NCI-H1930 (cell line): ENCODE data around the gene CTU1.
A peak's percentile ranks its signal among the peaks of the same experiment; 100 is the strongest.
"Not testable (repeated sequence)": the region's sequence is repeated elsewhere in the genome, so short reads cannot be mapped to it uniquely, and the experiment has no call there.

Experiments
- DNase-seq, 2 experiments: peaks; one replicate each; lab custom pipeline; 2025; lab: John Stamatoyannopoulos, UW

CTU1 gene

DNA sequence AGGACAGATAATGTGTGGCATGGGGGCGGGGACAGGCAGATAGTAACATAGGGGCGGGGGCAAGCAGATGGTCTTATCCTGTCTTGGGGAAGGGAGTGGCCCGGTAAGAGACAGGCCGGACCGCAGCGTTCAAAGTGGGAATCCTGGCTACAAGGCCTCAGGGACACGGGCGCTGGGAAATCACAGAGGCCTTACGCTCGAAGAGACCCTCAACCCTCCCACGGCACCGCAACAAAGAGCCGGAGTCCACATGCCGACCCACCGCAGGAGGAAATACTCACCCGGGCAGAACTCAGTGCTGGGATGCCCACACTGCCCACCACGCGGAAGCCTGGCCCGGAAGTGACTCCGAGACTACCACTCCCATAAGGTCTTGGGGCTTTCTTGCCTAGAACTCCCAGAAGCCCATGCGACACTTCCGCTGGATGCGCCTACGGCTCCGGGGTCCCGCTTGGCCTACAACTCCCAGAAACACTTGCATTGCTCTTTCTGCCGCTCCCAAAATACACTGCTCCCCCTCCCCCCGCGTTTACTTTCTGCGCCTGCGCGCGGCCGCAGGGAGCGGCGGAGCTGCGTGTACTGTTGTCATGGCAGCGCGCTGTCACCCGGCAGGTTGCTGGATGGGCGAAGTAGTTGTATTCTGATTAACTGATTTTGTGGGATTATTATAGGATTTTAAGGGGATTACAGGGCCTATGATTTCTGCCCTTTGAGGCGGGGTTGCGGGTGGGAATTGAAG, at the start of gene CTU1:
Gene CTU1 (minus strand): TSS at position 344 of the 739 bp plus-strand sequence. CDS start 3,840 bp downstream, outside the sequence.
- DNase-seq = peak; percentile 99 to 100

DNA sequence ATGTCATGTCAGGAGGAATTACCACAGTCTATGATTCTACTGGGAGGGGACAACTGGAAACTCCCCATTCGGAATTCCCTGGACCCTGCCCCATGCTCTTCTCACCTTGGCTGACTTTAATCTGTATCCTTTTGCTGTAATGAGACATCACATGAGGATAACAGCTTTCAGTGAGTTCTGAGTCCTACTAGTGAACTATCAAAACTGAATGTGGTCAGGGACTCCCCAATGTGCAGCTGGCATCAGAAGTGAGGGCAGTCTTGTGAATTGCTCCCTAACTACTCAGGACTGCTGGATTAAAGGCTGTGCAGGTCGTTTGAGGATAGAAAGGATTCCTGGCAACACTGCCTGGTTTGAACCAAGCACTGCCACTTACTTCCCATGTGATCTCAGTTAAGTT, 49.1 kb upstream of the CTU1 start:
- DNase-seq = no peak

DNA sequence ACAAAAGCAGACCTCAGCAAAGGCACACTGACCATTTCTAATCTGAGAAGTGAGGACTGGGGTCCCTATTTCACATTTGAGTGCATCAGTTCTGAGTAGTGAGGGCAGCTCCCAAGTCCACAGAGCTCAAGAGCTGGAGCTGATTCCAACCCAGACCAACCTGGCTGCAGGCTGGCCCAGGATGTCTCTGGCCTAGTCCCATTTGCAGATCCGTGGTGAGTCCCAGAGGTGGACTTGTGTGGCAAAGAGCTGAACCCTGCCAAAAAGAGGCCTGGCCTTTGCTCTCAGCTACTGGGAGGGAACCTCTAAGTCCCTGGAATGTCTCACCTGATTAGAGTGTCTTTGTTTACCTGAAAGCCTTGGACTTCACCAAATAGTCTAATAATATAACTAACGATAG, 48.5 kb upstream of the CTU1 start:
- DNase-seq = no peak

DNA sequence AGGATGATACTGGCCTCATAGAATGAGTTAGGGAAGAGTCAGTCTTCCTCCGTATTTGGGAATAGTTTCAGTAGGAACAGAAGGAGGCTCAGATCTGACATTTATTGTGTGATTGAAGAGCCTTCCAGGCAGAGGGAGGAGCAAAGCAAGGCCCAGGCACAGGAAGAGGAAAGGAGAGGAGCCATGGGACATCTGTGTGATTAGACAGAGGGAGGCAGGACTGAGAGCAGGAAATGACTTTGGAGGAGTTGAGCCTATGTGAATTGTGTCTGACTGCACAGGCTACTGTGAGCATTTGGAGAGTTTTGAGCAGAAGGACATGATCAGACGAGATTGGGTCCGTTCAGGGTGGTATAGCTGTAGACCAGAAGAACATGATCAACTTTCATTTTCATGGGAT, 42.4 kb upstream of the CTU1 start:
- no peak for DNase-seq

DNA sequence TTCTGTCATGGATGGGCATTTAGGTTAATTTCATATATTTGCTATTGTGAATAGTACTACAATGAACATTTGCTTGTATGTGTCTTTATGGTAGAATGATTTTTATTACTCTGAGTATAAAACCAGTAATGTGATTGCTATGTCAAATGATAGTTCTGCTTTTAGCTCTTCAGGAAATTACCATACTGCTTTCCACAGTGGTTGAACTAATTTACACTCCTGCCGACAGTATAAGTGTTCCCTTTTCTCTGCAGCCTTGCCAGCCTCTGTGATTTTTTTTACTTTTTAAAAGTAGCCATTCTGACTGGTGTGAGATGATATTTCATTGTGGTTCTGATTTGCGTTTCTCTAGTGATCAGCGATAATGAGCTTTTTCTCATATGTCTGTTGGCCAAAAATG, 40.4 kb upstream of the CTU1 start:
- DNase-seq = no peak

DNA sequence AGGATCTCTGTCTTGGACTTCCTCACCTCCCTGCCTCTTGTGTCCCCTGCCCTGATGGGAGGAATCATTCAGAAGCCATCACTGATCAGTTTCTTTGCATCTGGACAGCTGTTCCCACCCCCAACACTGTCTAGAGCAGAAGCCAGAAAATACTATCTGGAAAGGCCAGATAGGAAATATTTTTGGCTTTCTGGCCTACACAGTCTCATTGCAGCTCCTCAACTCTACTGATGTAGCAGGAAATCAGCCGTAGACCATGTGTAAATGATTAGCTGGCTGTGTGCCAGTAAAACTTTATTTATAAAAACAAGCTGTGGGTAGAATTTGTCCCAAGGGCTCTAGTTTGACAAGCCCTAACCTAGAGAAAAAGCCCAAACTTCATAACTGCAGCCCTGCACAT, 39.5 kb upstream of the CTU1 start:
- DNase-seq = no peak

DNA sequence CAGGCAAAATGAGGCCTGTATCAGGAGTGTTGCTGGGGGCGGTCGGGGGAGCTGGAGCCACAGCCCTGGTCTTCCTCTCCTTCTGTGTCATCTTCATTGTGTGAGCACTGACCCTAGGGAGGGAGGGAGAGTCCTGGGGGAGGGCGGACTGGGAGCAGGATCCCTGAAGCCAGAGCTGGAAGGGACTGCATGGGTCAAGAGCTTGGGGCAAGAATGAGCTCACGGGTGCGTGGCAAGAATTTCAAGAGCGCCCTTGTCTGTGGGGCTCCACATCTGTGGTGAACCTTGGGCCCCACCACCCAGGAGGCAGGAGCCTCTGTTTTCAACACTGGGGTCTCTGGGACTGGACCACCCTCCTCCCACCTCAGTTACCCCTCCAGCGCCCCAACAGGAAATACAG, 38.5 kb upstream of the CTU1 start:
- DNase-seq = no peak

DNA sequence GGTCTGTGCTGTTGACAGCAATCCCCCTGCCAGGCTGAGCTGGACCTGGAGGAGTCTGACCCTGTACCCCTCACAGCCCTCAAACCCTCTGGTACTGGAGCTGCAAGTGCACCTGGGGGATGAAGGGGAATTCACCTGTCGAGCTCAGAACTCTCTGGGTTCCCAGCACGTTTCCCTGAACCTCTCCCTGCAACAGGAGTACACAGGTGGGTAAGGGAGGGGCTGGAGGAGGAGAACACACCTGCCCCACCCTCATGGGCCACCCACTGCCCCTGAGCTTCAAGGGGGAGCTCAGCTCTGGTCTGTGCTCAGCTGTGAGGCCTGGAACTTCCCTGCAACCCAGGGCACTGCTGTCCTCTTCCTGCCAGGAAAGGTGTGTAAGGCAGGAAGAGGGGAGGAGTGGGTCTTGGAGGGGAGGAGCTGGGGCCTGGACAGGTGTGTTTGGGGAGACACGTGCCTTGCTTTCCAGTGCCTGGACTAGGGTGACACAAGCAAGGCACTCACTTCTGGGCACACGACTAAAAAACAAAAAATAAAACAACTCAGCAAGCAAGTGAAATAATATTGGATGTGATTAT, 37.8 kb upstream of the CTU1 start:
- no peak for DNase-seq

DNA sequence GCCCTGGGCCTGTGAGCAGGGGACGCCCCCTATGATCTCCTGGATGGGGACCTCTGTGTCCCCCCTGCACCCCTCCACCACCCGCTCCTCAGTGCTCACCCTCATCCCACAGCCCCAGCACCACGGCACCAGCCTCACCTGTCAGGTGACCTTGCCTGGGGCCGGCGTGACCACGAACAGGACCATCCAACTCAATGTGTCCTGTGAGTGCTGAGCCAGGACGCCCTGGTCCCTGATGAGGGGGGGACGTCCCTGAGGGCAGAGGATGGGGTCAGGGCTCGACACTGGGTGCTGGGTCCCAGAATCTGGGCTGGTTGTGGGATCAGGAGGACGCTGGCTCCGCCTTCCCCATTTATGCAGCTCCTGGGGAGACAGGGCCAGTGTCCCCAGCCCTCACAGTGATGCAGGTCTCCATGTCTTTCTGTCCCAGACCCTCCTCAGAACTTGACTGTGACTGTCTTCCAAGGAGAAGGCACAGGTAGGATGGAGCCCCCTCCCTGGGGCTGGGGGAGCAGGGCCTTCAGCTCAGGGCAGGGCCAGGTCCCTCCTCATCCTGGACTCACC, 36.4 kb upstream of the CTU1 start:
- DNase-seq = no peak

DNA sequence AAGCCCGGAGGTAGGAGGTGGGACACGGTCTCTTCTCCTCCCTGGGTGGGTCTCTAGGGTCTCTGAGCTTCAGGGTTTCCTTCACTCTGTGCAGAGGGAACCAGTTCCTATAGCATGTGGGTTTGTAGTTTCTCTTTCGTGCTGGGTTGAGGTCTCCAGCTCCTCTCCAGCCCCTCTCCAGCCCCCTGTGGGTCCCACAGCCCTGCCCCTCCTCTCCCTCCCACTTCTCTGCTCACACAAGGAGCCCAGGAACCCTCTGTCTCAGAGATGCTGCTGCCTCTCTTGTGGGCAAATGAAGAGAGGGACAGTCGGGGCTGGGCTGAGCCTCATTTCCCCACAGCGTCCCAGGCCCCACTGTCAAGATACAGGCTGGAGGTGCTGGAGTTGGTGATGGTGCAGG, 35.3 kb upstream of the CTU1 start:
- no peak for DNase-seq

DNA sequence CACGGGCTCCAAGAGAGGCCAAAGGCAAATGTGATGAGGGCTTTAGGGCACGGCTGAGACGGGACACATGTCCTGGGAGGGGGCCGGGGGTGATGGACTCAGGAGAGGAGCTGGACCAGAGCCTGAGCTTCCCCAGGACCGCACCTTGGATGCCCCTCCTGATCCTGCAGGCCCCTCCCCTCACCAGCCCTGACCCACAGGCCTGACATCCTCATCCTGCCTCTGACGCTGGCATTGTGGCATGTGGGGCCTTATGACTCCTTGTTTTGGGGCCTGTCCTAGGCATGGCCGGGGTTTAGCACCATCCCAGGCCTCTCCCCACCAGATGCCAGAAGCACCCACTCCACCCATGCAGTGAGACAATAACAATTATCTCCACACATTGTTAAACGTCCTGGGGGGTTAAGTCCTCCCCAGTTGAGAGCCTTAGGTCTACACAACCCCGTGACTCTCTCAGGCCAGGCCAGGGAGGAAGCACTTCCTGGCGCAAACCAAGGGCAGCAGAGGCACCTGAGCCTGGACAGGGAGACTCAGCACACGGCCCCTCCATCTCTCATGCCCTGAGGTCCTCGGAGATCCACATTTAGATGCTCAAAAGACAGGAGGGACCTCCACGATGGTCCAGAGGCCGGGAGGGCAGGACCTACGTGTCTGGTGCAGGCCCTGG, 34.7 kb upstream of the CTU1 start:
- not testable (repeated sequence) for DNase-seq

DNA sequence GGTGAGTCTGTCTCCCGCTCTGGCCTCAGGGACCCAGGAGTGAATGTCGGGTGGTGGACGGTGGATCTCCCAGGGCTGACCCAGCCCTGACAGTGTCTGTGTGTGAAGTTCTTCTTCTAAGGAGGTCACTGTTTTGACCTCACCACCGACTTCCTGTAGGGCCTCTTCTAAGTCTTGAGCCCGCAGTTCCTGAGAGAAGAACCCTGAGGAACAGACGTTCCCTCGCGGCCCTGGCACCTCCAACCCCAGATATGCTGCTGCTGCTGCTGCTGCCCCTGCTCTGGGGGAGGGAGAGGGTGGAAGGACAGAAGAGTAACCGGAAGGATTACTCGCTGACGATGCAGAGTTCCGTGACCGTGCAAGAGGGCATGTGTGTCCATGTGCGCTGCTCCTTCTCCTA, 33.9 kb upstream of the CTU1 start, which contains the start of gene SIGLEC7:
Gene SIGLEC7 (plus strand): TSS at position 183 of the 400 bp plus-strand sequence. CDS start 69 bp downstream, at position 252.
- DNase-seq = no peak

DNA sequence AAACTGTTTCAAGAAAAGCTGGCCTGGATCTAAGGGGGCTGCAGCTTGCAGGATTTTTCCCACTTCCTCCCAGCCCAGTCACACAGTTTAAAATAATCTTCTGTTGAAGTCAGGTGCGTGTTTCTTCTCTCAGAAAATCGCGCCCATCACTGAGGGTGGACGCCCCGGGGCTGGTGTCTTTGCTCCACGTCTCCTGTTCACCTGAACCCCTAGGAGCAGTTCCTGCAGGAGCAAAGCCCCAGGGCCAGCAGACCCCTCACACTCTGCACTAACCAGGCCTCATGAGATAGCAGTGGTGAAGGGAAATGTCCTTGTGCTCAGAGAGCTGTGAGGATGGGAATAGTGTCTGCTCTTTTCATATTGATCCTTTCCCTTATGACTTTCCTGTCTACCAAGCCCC, 33.0 kb upstream of the CTU1 start:
- DNase-seq = no peak

DNA sequence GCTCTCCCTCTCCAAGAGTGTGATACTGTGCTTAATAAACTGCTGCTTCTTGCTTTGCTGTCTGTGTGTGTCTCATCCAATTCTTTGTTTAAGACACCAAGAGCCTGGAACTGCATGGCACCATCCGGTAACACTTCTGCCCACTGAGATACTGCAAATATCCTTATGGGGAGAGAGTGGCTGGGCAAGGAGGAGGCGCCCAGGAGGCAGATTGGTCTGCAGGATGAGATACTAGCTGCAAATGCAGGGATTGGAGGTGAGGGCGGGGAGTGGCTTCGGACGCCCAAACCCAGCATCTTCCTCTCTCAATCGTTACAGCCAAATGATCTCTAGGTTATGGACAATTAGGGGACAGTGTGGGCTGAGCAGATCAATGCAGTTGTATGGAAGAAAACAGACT, 32.2 kb upstream of the CTU1 start:
- DNase-seq = no peak

DNA sequence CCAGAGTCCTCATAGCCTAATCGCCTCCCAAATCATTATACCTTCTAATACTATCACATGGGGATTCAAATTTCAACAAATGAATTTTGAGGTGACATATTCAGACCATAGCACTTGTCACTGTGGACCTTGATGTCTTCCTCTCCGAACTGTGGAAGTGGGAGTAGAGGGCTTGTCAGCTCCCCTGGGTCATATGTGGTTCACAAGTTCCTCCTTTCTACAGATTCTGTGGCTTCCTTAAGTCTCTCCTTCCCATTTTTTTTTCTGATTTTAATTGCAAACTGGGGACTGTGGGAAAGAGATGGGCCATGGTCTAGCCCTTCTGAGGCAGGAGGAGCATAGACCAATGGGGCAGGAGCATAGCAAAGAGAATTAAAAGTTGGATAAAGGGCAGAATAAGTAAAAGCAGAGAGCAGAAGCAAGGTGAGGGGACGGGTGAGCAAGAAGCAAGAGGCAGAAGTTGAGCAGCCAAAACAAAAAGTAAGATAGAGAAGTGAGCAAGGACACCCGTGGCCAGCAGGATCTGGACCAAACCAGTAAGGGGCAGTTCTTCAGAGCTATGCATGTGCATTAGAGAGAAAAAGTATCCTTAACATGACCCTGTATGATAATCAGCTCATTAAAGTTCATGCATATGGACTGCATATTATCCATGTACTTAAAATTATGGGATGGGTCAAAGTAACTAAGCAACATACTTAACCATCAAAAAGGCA, 31.2 kb upstream of the CTU1 start:
- no peak for DNase-seq

DNA sequence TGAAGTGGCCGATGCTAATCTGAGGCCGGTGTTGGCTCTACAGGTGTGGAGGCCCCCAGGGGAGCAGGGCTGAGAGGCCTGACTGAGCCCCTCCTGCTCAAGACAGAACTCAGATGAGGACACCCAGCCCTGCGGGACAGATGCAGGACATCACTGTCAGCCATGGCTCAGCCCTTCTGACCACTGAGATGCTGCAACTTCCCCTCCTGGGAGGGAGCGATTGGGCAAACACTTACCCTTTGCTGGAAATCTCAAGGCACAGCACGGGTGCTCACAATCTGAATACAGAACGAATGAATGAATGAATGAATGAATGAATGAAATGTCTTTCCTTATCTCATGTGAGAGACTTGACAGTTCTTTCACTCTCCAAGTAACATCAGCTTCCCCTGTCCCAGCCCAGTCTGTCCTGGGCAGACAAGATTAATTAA, 30.4 kb upstream of the CTU1 start:
- no peak for DNase-seq

DNA sequence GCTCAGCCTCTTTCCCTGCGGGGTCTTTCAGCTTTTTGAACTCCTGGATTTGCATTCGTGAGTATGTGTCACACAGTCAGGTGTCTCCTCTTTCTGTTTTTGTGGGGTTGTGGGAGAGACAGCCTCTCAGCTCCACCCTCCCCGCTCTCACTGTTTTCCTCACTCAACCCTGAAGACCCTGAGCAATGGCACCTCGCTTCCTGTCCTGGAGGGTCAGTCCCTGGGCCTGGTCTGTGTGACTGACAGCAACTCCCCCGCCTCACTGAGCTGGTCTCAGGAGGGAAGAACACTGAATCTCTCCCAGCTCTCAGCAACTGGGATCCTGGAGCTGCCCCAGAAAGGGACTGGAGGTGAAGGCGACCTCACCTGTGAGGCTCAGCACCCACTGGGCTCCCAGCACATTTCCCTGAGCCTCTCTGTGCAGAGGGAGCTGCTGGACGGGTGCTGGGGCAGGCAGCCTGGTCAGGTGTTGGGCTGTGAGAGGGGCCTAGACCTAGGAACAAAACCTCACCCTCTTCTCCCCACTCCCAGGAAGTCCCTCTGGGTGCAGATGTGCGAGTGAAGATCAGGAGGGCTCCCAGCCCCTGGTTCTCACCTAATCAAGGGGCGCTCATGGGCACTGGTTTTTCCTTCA, 29.7 kb upstream of the CTU1 start:
- no peak for DNase-seq

DNA sequence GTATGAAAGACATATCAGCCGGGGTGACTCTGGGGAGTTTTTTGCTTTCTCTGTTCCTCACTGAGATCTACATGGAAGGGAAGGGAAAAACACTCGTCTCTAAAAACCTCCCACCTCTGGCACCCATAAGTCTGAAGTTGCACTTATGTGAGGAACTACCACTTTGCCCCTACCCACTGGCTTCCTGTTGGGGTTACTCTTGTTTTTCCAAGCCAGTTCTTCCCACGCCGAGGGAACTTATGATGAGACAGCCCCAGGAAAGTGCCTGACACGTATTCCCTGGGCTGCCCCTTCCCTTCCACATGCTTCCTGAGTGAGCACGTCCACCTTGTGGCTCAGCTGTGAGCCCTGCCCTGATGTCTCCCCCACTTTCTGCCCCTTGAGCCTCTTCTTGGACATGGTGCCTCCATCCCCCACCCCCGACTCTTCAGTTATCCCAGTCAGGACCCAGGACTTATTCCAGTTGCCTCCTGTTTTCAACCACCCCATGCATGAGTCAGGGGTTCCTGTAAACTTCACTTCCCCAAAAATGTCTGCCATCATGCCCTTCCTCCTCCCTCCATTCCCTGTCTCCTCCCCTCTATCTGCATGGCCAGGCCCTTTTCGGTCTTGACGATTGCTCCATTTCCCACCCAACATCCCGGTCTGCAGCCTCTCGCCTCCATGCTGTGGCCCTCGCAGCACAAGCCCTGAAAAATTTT, 28.8 kb upstream of the CTU1 start:
- DNase-seq = no peak

DNA sequence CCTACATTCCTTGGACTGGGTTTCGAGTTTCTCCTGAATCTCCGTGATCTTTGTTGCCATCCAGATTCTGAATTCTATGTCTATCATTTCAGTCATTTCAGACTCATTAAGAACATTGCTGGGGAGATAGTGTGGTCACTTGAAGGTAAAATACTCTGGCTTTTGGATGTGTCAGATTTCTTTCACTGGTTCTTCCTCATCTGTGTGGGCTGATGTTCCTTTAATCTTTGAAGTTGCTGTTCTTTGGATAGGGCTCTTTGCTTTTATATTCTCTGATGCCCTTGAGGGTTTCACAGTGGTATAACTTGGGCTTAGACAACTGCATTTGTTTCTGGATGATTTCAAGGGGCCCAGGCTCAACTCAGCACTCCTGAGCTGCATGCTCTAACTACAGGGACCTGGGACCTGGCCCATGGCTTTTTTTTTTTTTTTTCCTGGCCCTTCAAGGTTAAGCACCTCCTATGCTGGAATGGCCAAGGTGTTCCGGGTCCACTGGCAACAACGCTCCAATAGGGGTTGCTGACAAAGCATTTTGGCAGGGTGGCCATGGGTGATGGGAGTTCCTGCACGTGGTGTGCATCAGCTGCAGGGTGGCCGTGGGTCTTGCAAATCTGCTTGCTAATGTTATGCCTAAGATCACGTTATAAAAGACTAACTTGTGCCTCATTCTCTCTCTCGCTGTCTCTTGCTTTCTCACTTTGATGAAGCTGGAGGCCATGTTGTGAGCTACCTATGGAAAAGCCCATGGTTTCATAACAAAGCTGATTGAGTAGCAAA, 28.0 kb upstream of the CTU1 start:
- no peak for DNase-seq

DNA sequence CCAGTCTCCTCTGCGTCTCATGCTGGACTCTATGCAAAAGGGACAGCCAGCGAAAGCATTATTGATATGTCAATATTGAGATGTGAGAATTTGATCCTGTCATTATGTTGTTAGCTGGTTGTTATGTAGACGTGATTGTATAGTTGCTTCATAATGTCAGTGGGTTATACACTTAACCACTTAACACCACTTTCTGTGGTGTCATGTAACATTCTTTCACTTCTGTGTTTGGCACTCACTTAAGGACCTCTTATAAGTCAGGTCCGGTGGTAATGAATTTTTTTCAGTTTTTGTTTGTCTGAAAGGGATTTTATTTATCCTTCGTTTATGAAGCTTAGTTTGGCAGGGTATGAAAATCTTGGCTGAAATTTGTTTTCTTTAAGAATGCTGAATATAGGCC, 26.8 kb upstream of the CTU1 start:
- DNase-seq = no peak
